Dendritic cell treated with granulocyte-macrophage colony-stimulating factor and Interleukin-4, amounts not matched to agents 40 ng/mL and 50 ng/mL, for 4 days (primary cell): Measurements from ENCODE around the gene RNF126.
"Not testable (repeated sequence)": the region's sequence is repeated elsewhere in the genome, so short reads cannot be mapped to it uniquely, and the experiment has no call there.

Experiments
- H3K27ac Mint-ChIP-seq: one replicate; pipeline ENCODE4 v1.8.0; 2022; ENCODE audit warnings: mild to moderate bottlenecking, mixed read lengths
- H3K27me3 Mint-ChIP-seq: one replicate; pipeline ENCODE4 v1.8.0; 2022; ENCODE audit warnings: mild to moderate bottlenecking, mixed read lengths
- H3K36me3 Mint-ChIP-seq: one replicate; pipeline ENCODE4 v1.8.0; 2022; ENCODE audit warnings: low read depth, mixed read lengths
- H3K4me1 Mint-ChIP-seq: one replicate; pipeline ENCODE4 v1.8.0; 2022; ENCODE audit warnings: low read depth, mixed read lengths
- H3K4me3 Mint-ChIP-seq: one replicate; pipeline ENCODE4 v1.8.0; 2022; ENCODE audit warnings: mild to moderate bottlenecking, moderate library complexity, mixed read lengths
- H3K9me3 Mint-ChIP-seq: one replicate; pipeline ENCODE4 v1.8.0; 2022; ENCODE audit warnings: mixed read lengths
- intact Hi-C: fragments of 100-400 bp; cut with micrococcal nuclease; formaldehyde crosslinking; loops from one replicate; pipeline ENCODE4 v1.15.0; 2022

Gene RNF126

GRCh38 chr19:662962-663681 is at the start of gene RNF126:
TSS of gene RNF126 (minus strand) at chr19:663214. CDS start at chr19:663121, 93 bp downstream.
- H3K27ac Mint-ChIP-seq = peak within 1 kb of the TSS; percentile 90
- H3K36me3 Mint-ChIP-seq = peaks cover 31% of the 10 kb centered on the region
- H3K4me1 Mint-ChIP-seq = peaks cover 71% of the 10 kb centered on the region
- H3K4me3 Mint-ChIP-seq = peak within 1 kb of the TSS; percentile 89
- H3K27me3 Mint-ChIP-seq = no peaks in the 10 kb centered on the region
- no peaks in the 10 kb centered on the region for H3K9me3 Mint-ChIP-seq
- intact Hi-C loops = loop anchor here (5.0 kb wide), 1 partner anchor 89 kb away; the partner anchor contains the start of gene MISP

- Mint-ChIP-seq H3K4me3 (no peak overlapping the region), H3K4me1 (peaks cover 5% of the 10 kb centered on the region), H3K27ac (no peak overlapping the region), H3K9me3 (peaks cover 10% of the 10 kb centered on the region), H3K36me3 (peaks cover 6% of the 10 kb centered on the region), H3K27me3 (peaks cover 60% of the 10 kb centered on the region)
- intact Hi-C loops = no loop called here
These were observed 48.2 kb upstream of the RNF126 start for GRCh38 chr19:711254-711653.

GRCh38 chr19:710767-711166 is 47.8 kb upstream of the RNF126 start:
- Mint-ChIP-seq H3K27me3 (peaks cover 60% of the 10 kb centered on the region), H3K27ac (no peak overlapping the region), H3K4me3 (no peak overlapping the region), H3K36me3 (peaks cover 6% of the 10 kb centered on the region), H3K4me1 (peaks cover 5% of the 10 kb centered on the region), H3K9me3 (peaks cover 8% of the 10 kb centered on the region)
- intact Hi-C loops = no loop called here

- Mint-ChIP-seq H3K27ac (no peak overlapping the region), H3K27me3 (peaks cover 58% of the 10 kb centered on the region), H3K4me3 (no peak overlapping the region), H3K9me3 (peaks cover 1% of the 10 kb centered on the region), H3K4me1 (peaks cover 5% of the 10 kb centered on the region), H3K36me3 (no peaks in the 10 kb centered on the region)
- intact Hi-C loops = no loop called here
These were observed 47.1 kb upstream of the RNF126 start for GRCh38 chr19:709965-710571.

- no peaks in the 10 kb centered on the region for H3K9me3 Mint-ChIP-seq
- H3K4me1 Mint-ChIP-seq = peaks cover 6% of the 10 kb centered on the region
- peaks cover 58% of the 10 kb centered on the region for H3K27me3 Mint-ChIP-seq
- intact Hi-C loops = no loop called here
- H3K27ac Mint-ChIP-seq = no peak overlapping the region
- no peaks in the 10 kb centered on the region for H3K36me3 Mint-ChIP-seq
- H3K4me3 Mint-ChIP-seq = peak overlapping the region; percentile 39
These were observed 46.4 kb upstream of the RNF126 start for GRCh38 chr19:709196-709964.

- peaks cover 10% of the 10 kb centered on the region for H3K4me1 Mint-ChIP-seq
- intact Hi-C loops = no loop called here
- H3K9me3 Mint-ChIP-seq = no peaks in the 10 kb centered on the region
- peak within 1 kb of the TSS; percentile 48 for H3K4me3 Mint-ChIP-seq
- H3K27ac Mint-ChIP-seq = no peak within 1 kb of the TSS
- H3K27me3 Mint-ChIP-seq = peaks cover 55% of the 10 kb centered on the region
- H3K36me3 Mint-ChIP-seq = peaks cover 3% of the 10 kb centered on the region
These were observed 45.4 kb upstream of the RNF126 start, which contains the start of gene PALM for GRCh38 chr19:708154-709143. TSS of gene PALM (plus strand) at chr19:708935. CDS start at chr19:709147, 212 bp downstream.

GRCh38 chr19:704447-704741 is 41.4 kb upstream of the RNF126 start:
- Mint-ChIP-seq H3K4me1 (peaks cover 33% of the 10 kb centered on the region), H3K27ac (peak overlapping the region; percentile 85), H3K36me3 (peaks cover 8% of the 10 kb centered on the region), H3K27me3 (peaks cover 21% of the 10 kb centered on the region), H3K9me3 (no peaks in the 10 kb centered on the region), H3K4me3 (peak overlapping the region; percentile 66)
- intact Hi-C loops = loop anchor here (1.0 kb wide), 1 partner anchor 23 kb away; no protein-coding TSS in a partner anchor

- Mint-ChIP-seq H3K36me3 (peaks cover 8% of the 10 kb centered on the region), H3K27ac (peak overlapping the region; percentile 85), H3K9me3 (no peaks in the 10 kb centered on the region), H3K4me1 (peaks cover 38% of the 10 kb centered on the region), H3K4me3 (peak overlapping the region; percentile 92), H3K27me3 (peaks cover 21% of the 10 kb centered on the region)
- intact Hi-C loops = loop anchor here (1.0 kb wide), 1 partner anchor 23 kb away; no protein-coding TSS in a partner anchor
These were observed 40.8 kb upstream of the RNF126 start for GRCh38 chr19:703651-704446.

- Mint-ChIP-seq H3K36me3 (peaks cover 8% of the 10 kb centered on the region), H3K4me3 (peak overlapping the region; percentile 92), H3K27me3 (peaks cover 18% of the 10 kb centered on the region), H3K27ac (peak overlapping the region; percentile 85), H3K9me3 (no peaks in the 10 kb centered on the region), H3K4me1 (peaks cover 44% of the 10 kb centered on the region)
- intact Hi-C loops = no loop called here
These were observed 40.3 kb upstream of the RNF126 start for GRCh38 chr19:703329-703650.

- intact Hi-C loops, H3K9me3 Mint-ChIP-seq, H3K36me3 Mint-ChIP-seq: not testable (repeated sequence)
- peak overlapping the region; percentile 85 for H3K27ac Mint-ChIP-seq
- H3K4me1 Mint-ChIP-seq = peaks cover 44% of the 10 kb centered on the region
- peak overlapping the region; percentile 92 for H3K4me3 Mint-ChIP-seq
- peaks cover 14% of the 10 kb centered on the region for H3K27me3 Mint-ChIP-seq
These were observed 39.8 kb upstream of the RNF126 start for GRCh38 chr19:702847-703246.

- peak overlapping the region; percentile 61 for H3K27ac Mint-ChIP-seq
- intact Hi-C loops = not testable (repeated sequence)
These were observed 36.9 kb upstream of the RNF126 start for GRCh38 chr19:699885-700284.

GRCh38 chr19:698529-698928 is 35.5 kb upstream of the RNF126 start:
- H3K4me3 Mint-ChIP-seq, intact Hi-C loops, H3K36me3 Mint-ChIP-seq, H3K9me3 Mint-ChIP-seq: not testable (repeated sequence)
- Mint-ChIP-seq H3K27me3 (peaks cover 22% of the 10 kb centered on the region), H3K4me1 (peaks cover 60% of the 10 kb centered on the region), H3K27ac (peak overlapping the region; percentile 61)

More at GRCh38 chr19:699885-700284, 36.9 kb upstream of the RNF126 start:
- H3K4me3 Mint-ChIP-seq = peak overlapping the region; percentile 9
- H3K27me3 Mint-ChIP-seq = peaks cover 11% of the 10 kb centered on the region
- not testable (repeated sequence) for H3K36me3 Mint-ChIP-seq, H3K9me3 Mint-ChIP-seq
- peaks cover 58% of the 10 kb centered on the region for H3K4me1 Mint-ChIP-seq
